Right renal cortex interstitium (tissue), 3 donors: ENCODE results near the gene GZMA. TPM values are rescaled to one million over a fixed set of nuclear protein-coding genes. Genes with fewer than 3 reads are reported as not detected.
A peak's percentile ranks its signal among the peaks of the same experiment; 100 is the strongest.
"Not testable (repeated sequence)": the region's sequence is repeated elsewhere in the genome, so short reads cannot be mapped to it uniquely, and the experiment has no call there.

Experiments used
- DNase-seq, 3 donors: peaks; one replicate each; pipeline ENCODE4 v3.0.0-alpha.2; 2013; ENCODE audit warnings: low read depth in 3 of 3, low spot score in 2 of 3
- polyA plus RNA-seq, 3 donors: library from polyadenylated mRNA; unstranded; fragments of 120-200 nt; gene quantifications; one replicate each; pipeline ENCODE4 v1.2.1, GENCODE V29; 2013; ENCODE audit not compliant: insufficient read length in 3 of 3

The GZMA gene
- polyA plus RNA-seq, 3 donors = 0.54 to 1.1 (median 0.83) TPM

- DNase-seq = not testable (repeated sequence)
These were observed 3.5 kb downstream of the GZMA start for GRCh38 chr5:55105976-55106375.

- DNase-seq = no peak
These were observed 6.2 kb downstream of the GZMA start for GRCh38 chr5:55108661-55109060.

- DNase-seq = no peak
These were observed 7.8 kb downstream of the GZMA start for GRCh38 chr5:55110217-55110616.

- DNase-seq = no peak
These were observed 10.9 kb downstream of the GZMA start for GRCh38 chr5:55113327-55113726.

GRCh38 chr5:55114061-55114460, 11.6 kb downstream of the GZMA start:
- no peak for DNase-seq

GRCh38 chr5:55123365-55123764, 20.9 kb downstream of the GZMA start:
- DNase-seq = no peak

- DNase-seq = no peak
These were observed 31.7 kb downstream of the GZMA start for GRCh38 chr5:55134053-55134722.

- DNase-seq = no peak
These were observed 34.1 kb downstream of the GZMA start for GRCh38 chr5:55136521-55136920.

- no peak for DNase-seq
These were observed 38.6 kb downstream of the GZMA start for GRCh38 chr5:55140908-55141665.

GRCh38 chr5:55141945-55142690, 39.7 kb downstream of the GZMA start:
- DNase-seq = no peak

GRCh38 chr5:55143624-55144023, 41.2 kb downstream of the GZMA start:
- DNase-seq = no peak

- DNase-seq = no peak
These were observed 43.6 kb downstream of the GZMA start for GRCh38 chr5:55146080-55146479.

GRCh38 chr5:55146543-55147151, 44.2 kb downstream of the GZMA start:
- peak; percentile 63 to 83 (median 73) for DNase-seq

- no peak for DNase-seq
These were observed 46.9 kb downstream of the GZMA start for GRCh38 chr5:55149308-55149795.

GRCh38 chr5:55151923-55152842, 49.7 kb downstream of the GZMA start:
- DNase-seq = no peak

- DNase-seq = no peak
These were observed 52.4 kb downstream of the GZMA start for GRCh38 chr5:55154873-55155272.
